Measurements from ENCODE around the gene ELFN1.
"Not testable (repeated sequence)": the region's sequence is repeated elsewhere in the genome, so short reads cannot be mapped to it uniquely, and the experiment has no call there.

The ELFN1 gene

DNA sequence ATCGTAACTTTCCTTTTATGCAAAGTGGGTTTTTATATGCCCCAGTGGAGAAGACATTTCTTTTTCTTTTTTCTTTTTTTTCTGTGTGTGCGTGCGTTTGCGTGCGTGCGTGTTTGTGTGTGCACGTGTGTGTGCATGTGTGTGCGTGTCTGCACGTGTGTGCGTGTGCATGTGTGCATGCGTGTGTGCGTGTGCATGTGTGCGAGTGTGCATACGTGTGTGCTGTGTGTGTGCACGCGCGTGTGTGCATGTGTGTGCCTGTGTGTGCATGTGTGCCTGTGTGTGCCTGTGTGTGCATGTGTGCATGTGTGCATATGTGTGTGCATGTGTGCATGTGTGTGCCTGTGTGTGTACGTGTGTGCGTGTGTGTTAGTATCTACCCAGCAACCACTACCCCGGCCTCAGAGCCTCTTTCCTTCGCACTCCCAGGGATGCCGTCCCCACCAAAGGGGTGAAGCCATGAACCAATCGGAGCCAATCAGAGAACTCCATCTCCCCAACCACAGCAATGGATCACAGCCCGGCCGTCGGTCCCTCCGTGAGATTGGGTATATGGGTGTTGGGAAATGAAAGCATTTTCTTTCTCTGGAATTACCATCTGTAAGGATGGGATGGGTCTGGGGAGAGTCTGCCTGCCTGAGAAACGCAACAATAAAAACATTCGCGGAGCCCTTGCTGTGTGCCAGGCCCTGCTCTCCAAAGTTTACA is 92.3 kb downstream of the ELFN1 start:
- DNase-seq = no peak

DNA sequence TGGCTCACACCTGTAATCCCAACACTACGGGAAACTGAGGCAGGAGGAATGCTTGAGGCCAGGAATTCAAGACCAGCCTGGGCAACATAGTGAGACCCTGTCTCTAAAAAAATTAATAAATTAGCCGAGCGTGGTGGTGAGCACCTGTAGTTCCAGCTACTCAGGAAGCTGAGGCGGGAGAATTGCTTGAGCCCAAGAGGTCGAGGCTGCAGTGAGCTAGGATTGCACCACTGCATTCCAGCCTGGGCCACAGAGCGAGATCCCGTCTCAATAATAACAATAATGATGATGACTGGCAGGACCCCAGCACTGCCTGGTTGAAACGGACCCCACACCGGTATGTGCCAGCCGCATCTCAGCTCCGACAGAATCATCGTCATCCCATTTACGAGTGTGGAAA is 93.0 kb downstream of the ELFN1 start:
- no peak for DNase-seq

DNA sequence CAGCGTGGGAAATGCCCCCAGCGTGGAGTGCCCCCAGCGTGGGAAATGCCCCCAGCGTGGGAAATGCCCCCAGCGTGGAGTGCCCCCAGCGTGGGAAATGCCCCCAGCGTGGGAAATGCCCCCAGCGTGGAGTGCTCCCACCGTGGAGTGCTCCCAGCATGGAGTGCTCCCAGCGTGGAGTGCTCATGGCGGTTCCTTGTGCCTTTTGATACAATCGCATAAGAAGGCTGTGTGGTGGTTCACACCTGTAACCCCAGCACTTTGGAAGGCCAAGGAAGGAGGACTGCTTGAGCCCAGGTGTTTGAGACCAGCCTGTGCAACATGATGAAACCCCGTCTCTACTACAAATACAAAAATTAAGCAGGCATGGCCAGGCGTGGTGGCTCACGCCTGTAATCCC is 93.8 kb downstream of the ELFN1 start:
- DNase-seq = not testable (repeated sequence)

DNA sequence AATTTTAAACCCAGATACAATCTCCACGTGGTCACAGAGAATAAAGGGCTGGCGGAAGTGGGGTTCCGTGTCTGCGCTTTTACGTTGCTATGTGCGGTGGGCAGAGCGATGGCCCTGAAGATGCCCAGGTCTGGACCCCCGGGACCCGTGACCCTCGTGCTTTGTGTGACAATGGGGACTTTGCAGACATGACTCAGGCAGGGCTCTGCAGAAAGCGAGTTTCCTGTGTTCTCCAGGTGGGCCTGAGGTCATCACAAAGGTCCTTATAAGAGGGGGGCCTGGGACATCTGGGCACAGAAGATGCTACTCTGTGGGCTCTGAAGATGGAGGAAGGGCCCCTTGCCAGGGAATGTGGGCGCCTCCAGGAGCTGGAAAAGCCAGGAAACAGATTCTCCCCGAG is 95.3 kb downstream of the ELFN1 start:
- no peak for DNase-seq

DNA sequence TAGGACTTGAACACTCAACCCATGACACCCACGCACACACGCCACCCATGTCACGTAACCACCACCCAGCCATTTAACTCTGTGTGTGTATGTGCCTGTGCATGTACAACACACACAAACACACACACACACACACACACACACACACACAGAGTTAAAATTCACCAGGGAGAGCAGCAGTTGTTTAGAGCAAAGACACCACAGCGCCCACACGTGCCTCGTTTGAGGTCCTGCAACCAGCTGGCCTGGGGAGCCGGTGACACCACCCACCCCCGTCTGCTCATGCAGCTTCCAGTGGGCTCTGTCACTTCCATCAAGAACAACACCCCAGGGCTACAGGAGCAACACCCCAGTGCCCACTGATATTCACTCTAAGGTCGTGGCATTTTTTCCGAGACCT is 97.4 kb downstream of the ELFN1 start:
- DNase-seq = no peak

DNA sequence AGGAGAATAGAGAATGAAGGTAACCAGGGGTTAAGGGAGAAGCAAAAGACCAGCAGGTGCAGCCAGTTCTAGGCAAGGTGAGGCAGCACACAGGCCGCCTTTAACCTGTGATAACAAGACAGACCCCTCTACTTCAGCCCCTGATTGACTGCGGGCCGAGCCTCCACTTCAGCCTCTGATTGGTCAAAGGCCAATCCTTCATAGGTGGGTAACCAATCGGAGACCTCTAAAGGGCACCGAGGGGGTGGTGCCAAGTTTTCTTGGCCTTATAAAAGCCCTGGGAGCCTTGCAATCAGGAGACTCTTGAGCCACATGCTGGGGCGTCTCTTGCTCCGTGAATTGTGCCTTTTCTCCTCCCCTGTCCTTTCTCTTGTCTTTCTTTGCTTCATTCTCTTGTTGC is 98.8 kb downstream of the ELFN1 start:
- no peak for DNase-seq

DNA sequence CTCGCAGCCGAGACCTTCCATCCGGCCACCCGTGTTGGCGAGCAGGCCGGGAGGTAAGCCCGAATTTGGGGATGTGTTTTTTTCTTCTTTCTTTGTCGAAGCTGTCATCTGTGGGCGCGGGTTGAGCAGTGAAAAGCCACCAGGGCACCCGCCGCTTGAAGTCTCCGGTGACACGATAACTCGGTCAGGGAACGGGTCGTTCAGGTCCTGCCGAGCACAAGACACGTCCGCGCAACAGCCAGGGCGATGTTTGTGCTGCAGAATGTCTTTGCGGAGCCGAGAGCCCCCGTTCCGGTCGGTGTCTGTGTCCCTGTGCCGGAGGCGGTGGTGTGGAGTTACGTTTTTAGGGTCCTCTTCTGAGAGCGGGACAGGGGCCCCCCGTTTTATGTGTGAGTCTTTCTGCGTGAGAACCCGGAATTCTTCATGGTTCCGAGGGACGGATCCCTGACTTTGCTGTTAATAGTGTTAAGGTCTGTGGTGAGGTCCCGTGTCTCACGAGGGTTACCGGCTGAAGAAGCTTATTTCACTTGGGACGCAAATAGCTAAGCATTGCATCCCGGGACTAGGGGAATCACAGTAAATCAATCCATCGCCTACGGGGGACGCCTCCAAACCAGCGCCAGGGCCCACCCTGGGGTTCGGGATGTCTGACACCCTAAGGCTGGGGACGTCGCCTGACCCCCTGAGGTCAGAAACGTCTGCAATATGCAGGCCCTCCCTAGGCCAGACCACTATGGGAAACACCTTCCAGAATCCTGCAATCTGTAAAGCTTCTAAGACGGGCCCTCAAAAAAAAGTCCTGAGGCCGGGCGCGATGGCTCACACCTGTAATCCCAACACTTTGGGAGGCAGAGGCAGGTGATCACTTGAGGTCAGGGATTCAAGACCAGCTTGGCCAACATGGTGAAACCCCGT is 99.5 kb downstream of the ELFN1 start:
- DNase-seq = no peak

DNA sequence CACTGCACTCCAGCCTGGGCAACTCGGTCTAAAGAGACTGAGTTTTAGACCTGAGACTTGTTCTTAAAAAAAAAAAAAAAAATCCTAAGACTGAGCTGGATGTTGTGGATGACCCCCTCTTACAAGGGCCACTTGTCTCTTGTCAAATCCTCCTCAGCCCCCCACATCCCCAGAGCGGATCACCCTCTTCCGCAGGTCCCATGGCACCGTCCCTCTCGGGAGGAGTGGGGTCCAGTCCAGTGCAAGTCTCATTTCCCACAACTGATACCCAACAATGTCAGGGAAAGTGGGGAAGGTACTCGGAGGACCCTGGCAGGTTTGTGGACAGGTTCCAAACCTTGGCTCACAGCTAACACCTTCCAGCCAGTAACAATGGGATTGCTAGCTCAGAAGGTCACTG is 100.3 kb downstream of the ELFN1 start:
- DNase-seq = no peak

DNA sequence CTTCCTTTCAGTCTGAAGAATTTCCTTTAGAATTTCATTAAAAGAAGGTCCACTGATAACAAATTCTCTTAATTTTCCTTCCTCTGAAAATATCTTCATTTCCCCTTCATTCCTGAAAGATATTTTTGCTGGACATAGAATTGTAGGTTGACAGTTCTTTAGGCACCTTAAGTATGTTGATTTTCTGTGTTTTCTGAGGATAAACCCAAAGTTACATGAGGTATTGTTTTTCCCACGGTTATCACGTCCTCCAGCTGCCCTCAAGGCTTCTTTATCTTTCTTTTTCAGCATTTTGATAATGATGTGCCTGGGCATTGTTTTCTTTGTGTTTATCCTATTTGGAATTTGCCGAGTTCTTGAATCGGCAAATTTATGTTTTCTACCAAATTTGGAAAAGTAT is 105.3 kb downstream of the ELFN1 start:
- no peak for DNase-seq

DNA sequence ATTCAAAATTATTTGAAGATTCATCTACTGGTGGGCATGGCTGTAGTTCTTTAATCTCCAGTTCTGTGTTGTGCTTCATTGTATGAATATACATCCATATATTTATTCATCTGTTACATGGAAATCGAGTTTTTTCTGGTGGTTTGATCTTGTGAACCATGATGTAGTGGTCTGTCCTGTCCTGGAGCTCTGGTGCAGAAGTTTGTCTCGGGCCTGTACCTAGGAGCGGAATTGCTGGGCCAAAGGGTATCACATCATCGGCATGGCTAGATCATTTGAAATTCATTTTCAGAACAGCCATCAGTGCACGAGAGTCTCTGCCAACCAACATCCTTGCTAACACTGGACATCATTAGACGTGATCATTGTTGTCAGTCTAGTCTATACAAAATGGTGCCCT is 107.0 kb downstream of the ELFN1 start:
- DNase-seq = no peak

DNA sequence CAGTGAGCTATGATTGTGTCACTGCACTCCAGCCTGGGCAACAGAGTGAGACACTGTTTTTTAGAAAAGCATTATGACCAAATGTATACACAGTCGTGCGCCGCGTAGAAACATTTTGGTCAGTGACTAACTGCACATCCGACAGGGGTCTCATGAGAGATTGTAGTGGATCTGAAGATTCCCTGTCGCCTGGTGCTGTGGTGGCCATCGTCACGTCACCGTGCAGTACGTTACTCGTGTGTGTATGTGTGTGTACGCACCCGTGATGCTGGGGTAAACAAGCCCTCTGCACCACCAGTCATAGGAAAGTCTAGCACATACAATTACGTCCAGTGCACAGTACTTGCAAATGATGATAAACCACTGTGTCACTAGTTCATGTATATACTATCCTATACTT is 109.4 kb downstream of the ELFN1 start:
- DNase-seq = no peak

DNA sequence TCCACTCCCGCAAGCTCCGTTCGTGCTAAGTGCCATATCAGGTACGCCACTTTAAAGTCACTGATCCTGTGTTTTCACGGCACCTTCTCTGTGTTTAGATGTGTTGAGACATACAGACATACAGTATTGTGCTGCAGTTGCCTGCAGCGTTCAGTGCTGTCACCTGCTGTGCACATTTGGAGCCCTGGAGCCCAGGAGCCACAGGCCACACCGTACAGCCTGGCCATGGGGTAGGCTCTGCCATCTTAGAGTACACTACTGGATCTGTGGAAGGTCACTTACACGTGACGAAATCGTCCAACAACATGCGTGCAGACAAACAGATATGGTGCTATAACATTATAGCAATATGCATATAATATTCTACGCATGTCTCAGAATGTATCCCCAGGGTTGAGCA is 111.3 kb downstream of the ELFN1 start:
- no peak for DNase-seq

DNA sequence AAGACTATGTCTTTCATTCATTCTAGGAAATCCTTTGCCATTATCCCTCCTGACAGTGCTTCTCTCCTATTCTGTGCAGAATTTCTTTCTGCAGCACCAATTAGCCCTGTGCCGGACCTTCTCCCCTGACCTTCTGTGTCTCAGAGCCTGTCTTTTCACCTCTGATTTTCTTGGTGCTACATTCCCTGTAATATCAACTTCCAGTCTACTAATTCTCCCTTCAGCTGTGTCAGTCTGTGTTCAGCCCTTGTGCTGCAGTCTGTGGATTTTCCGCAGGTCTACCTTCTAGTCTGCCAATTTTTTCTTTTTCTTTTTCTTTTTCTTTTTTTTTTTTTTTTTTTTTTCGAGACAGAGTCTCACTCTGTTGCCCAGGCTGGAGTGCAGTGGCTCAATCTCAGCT is 115.8 kb downstream of the ELFN1 start:
- no peak for DNase-seq

DNA sequence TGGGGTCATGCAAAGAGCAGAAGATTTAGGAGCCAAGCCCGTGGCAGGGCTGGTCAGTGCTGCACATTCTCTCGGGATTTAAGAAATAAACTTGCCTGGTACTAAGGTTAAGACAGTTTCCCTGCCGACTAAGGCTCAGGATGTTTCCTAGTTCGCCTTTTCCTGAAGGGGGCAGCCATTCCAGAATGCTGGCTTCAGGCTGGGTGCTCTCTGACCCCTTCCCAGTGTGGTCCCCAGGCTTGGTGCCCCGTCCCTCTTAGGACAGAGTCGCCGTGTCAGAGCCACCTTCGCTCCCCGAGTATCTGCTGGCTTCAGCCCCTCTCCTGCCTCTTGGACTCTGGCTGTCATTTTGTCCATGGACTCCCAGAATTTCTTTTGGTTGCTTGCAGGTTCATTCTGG is 117.2 kb downstream of the ELFN1 start:
- DNase-seq = no peak

DNA sequence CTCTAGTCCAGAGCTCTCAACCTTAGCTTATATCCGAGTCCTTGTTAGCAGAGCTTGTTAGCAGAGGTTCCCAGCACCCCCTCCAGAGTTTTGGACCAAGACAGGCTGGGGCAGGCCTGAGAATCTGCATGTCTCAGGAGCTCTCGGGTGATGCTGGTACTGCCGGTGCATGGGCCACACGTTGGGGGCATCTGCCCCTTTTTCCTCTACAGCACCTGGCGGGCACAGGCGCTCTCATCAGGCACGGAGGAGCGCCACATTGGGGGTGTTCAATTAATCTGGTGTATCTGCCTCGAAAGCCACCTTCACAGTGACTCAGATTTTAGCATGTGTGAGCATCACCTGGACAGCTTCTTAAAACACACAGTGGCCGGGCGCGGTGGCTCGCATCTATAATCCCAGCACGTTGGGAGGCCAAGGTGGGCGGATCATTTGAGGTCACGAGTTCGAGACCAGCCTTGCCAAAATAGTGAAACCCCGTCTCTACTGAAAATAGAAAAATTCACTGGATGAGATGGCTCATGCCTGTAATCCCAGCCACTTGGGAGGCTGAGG is 117.7 kb downstream of the ELFN1 start:
- no peak for DNase-seq

DNA sequence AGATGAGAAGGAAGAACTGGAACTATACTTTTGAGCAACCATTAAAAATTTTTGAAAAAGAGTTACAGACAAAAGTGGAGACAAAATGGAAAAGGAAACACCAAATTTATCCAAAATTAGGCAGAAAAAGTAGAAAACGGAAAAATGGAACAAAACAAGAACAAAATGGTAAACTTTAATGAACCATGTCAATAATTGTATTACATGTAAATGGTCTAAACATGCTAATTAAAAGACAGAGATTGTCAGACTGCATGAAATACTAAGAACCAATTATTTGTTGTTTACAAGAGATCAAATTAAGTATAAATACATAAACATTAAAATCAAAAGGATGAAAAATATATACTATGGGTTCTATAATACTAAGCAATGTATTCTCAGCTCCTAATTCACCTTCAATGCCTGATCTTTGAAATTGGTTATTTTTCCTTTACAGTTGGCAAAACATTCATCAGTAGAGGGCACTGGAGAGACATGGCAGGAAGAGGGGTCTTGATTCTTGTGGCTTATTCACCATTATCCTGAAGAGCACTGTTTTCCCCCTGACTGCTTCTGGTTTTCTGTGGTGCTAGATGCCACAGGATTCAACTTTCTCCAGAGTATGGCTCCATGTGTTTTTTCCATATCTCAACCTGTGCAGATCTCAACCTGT is 124.9 kb downstream of the ELFN1 start:
- DNase-seq = no peak
